GM04503 (cell line): ENCODE measurements around the gene FAM131B.

Experiments used
- DNase-seq: peaks from one replicate; pipeline ENCODE4 v3.0.0-alpha.2; 2012; ENCODE audit warnings: low read depth

The FAM131B gene

GRCh38 chr7:143382791-143383641 lies 20.5 kb upstream of the FAM131B start:
- DNase-seq, result no peak

- no peak for DNase-seq
Observed at GRCh38 chr7:143382126-143382790, 19.7 kb upstream of the FAM131B start.

- no peak for DNase-seq
Observed at GRCh38 chr7:143381427-143382125, 19.1 kb upstream of the FAM131B start.

GRCh38 chr7:143380646-143381426 lies 18.3 kb upstream of the FAM131B start, which contains the start of gene ZYX:
Gene ZYX, plus strand, starts transcription at chr7:143381345. Its CDS starts 227 bp downstream, at chr7:143381572.
- DNase-seq, result peak; percentile 59

- no peak for DNase-seq
Observed at GRCh38 chr7:143380260-143380645, 17.7 kb upstream of the FAM131B start.

GRCh38 chr7:143379611-143380259 lies 17.2 kb upstream of the FAM131B start:
- DNase-seq, result no peak

GRCh38 chr7:143376396-143376795 lies 13.9 kb upstream of the FAM131B start:
- no peak for DNase-seq

GRCh38 chr7:143375298-143376034 lies 13.0 kb upstream of the FAM131B start:
- no peak for DNase-seq

GRCh38 chr7:143374561-143374960 lies 12.0 kb upstream of the FAM131B start:
- DNase-seq, result no peak

GRCh38 chr7:143373255-143373794 lies 10.8 kb upstream of the FAM131B start:
- no peak for DNase-seq

- DNase-seq, result no peak
Observed at GRCh38 chr7:143372070-143372469, 9.6 kb upstream of the FAM131B start.

- DNase-seq, result no peak
Observed at GRCh38 chr7:143369678-143370651, 7.5 kb upstream of the FAM131B start.

- no peak for DNase-seq
Observed at GRCh38 chr7:143368387-143368786, 5.9 kb upstream of the FAM131B start.

- no peak for DNase-seq
Observed at GRCh38 chr7:143367972-143368371, 5.5 kb upstream of the FAM131B start.

GRCh38 chr7:143363016-143363937 lies 764 bp upstream of the FAM131B start:
- no peak for DNase-seq

GRCh38 chr7:143361552-143362130 lies 872 bp downstream of the FAM131B start:
- no peak for DNase-seq

GRCh38 chr7:143360788-143361551 lies 1.5 kb downstream of the FAM131B start:
- no peak for DNase-seq
